ENCODE measurements around the gene PIP5K1C.
"Not testable (repeated sequence)": the region's sequence is repeated elsewhere in the genome, so short reads cannot be mapped to it uniquely, and the experiment has no call there.

The PIP5K1C gene

DNA sequence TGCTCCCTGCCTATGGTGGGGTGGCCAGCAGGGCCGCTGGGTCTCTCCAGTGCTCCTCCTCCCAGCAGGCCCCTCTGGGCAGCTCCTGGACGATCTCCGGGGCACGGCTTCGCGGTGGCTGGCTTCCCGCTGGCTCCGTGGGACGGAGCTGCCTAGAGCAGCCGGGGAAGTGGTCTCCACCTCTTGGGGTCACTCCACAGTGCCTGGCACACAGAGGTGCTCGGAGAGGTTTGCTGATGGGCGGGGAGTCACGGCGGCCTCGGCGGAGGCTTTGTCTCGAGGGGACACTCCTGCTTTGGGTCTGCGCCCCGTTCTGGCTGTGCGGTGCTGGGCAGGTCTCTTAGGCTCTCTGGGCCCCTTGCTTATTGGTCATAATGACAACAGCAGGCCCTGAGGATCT lies 63.8 kb downstream of the PIP5K1C start:
- no peak for DNase-seq (ENCODE audit: low read depth)
- H3K4me3 ChIP-seq (ENCODE audit: low read depth, low read length), result no peak overlapping the region
- TF ChIP-seq, protein P1, sequence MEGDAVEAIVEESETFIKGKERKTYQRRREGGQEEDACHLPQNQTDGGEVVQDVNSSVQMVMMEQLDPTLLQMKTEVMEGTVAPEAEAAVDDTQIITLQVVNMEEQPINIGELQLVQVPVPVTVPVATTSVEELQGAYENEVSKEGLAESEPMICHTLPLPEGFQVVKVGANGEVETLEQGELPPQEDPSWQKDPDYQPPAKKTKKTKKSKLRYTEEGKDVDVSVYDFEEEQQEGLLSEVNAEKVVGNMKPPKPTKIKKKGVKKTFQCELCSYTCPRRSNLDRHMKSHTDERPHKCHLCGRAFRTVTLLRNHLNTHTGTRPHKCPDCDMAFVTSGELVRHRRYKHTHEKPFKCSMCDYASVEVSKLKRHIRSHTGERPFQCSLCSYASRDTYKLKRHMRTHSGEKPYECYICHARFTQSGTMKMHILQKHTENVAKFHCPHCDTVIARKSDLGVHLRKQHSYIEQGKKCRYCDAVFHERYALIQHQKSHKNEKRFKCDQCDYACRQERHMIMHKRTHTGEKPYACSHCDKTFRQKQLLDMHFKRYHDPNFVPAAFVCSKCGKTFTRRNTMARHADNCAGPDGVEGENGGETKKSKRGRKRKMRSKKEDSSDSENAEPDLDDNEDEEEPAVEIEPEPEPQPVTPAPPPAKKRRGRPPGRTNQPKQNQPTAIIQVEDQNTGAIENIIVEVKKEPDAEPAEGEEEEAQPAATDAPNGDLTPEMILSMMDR (conservative IDR thresholded peaks at IDR 0.05; ENCODE audit: low read depth, low read length), result no peak

DNA sequence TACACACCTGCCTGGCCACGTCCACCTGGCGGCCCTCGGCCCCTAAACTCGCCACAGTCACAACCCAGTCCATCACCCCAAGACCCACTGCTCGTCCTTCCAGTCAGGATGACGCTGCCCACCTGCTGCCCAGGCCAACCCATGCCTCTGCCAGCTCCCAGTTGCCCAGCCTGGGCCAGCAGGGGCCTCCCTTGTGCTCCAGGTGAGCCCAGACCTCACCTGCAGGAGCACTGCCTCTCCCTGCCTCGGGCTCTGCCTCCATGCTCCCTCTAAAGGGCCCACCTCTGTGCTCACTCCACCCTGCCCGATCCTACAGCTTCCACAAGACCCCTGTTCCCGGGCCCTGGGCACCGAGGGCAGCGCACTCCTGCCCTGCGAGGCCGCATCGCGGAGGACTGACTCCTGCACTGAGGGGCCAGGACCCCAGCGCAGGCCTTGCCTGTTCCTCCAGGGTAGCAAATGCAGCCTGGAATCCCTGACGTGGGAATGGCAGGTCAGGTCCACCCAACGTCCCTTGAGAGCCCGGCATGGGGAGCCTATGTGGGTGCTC lies 65.7 kb downstream of the PIP5K1C start:
- TF ChIP-seq, protein P1 (conservative IDR thresholded peaks at IDR 0.05; ENCODE audit: low read depth, low read length), result no peak
- no peak for DNase-seq (ENCODE audit: low read depth)

GRCh38 chr19:3633559-3633988 lies 66.7 kb downstream of the PIP5K1C start:
- no peak overlapping the region for H3K4me3 ChIP-seq (ENCODE audit: low read depth, low read length)
- DNase-seq (ENCODE audit: low read depth), result no peak
- TF ChIP-seq, protein P1 (conservative IDR thresholded peaks at IDR 0.05; ENCODE audit: low read depth, low read length), result no peak

More for the DNA sequence above, 65.7 kb downstream of the PIP5K1C start:
- H3K4me3 ChIP-seq (ENCODE audit: low read depth, low read length), result no peak overlapping the region

GRCh38 chr19:3632739-3633558 lies 67.3 kb downstream of the PIP5K1C start:
- H3K4me3 ChIP-seq (ENCODE audit: low read depth, low read length), result no peak overlapping the region
- DNase-seq (ENCODE audit: low read depth), result no peak
- TF ChIP-seq, protein P1 (conservative IDR thresholded peaks at IDR 0.05; ENCODE audit: low read depth, low read length), result no peak

DNA sequence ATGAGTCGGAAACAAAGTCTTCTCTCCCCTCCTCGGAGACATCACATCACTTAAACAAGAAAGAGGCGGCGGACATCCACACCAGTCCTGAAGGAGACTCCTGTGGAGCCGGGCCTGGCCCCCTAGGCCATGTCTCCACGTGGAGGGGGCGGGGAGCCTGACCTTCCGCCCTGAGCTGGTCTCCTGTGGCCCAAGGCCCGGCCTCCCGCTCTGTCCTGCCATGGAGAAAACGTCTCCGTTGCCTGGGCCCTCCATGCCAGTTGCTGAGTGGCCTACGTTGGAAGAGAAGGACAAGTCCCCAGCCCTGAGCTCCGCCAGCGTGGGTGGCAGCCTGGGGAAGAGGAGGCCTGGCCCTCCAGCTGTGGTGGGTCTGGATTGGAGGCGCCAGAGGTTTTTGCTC lies 68.2 kb downstream of the PIP5K1C start:
- no peak overlapping the region for H3K4me3 ChIP-seq (ENCODE audit: low read depth, low read length)
- DNase-seq (ENCODE audit: low read depth), result no peak
- TF ChIP-seq, protein P1 (conservative IDR thresholded peaks at IDR 0.05; ENCODE audit: low read depth, low read length), result no peak

DNA sequence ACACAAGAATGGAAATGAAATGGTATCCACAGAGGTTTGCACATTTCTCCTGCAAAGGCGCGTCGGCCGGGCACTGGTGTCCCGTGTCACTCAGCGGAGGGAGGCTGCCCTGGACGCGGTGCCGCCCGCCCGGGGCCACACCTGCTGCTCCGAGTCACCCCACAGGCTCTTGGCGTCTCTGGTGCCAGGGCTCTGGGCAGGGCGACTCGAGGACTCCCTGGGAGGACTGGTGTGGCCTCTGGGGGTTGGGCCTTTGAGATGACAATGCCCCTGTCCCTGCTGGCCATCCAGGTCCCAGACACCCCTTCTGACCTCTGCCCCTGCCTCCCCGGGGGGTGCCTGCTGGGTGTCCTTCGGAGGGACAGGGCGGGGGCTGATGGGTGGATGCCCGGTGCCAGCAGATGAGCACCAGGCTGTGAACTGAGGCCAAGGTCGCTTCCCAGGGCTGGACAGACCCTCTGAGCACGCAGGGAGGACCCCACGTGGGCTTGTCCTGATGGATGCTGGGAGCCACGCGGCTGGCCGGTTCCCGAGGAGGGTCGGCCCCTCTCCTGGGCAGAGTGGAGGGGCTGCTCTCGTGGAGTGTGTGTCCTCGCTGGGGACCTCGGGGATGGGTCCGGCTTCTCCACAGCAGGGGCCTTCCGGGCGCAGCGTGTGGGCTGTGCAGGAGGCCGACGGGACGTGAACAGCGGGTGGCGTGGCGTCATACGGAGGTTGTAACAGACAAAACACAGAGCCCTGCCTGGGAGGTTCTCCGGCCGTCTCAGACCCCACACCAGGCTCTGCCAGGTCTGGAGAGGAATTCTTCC lies 69.0 kb downstream of the PIP5K1C start:
- TF ChIP-seq, protein P1 (conservative IDR thresholded peaks at IDR 0.05; ENCODE audit: low read depth, low read length), result no peak
- DNase-seq (ENCODE audit: low read depth), result no peak
- H3K4me3 ChIP-seq (ENCODE audit: low read depth, low read length), result no peak overlapping the region

- not testable (repeated sequence) for H3K4me3 ChIP-seq (ENCODE audit: low read depth, low read length); DNase-seq (ENCODE audit: low read depth)
These were observed 71.5 kb downstream of the PIP5K1C start for GRCh38 chr19:3628766-3629165.
